ENCODE data around the gene UBE2Q2. TPM values are rescaled to one million over a fixed set of nuclear protein-coding genes. Genes with fewer than 3 reads are reported as not detected.
A peak's percentile ranks its signal among the peaks of the same experiment; 100 is the strongest.

The UBE2Q2 gene
- total RNA-seq, 4 donors from 2014 or later, result 50.6 to 92.2 (median 65.5) TPM

DNA sequence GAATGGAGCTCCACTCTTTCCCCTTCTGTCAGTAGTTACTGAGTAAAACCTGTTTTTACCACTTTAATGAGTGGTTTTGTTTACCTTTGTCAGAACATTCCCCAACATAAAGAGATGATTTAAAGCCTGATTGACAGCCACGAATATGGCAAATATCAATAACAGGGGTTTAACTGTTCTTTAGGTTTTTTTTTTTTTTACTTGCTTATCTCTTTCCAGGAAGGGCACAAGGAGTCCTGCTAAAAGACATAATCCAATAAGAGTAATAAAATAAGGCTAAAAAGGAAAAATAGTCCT is 11.5 kb upstream of the UBE2Q2 start:
- Histone ChIP-seq H3K9me3 (no peaks in the 10 kb centered on the region), H3K4me3 (no peak overlapping the region), H3K27ac (no peak overlapping the region), H3K27me3 (peaks cover 7% of the 10 kb centered on the region), H3K4me1 (peaks cover 0 to 6% (median 0%) of the 10 kb centered on the region in 3 donors), H3K36me3 (no peaks in the 10 kb centered on the region)
- no peak for ATAC-seq
- no peak for TF ChIP-seq POLR2A (IDR thresholded peaks at IDR 0.05)
- TF ChIP-seq EP300 (IDR thresholded peaks at IDR 0.05), result no peak
- TF ChIP-seq POLR2AphosphoS5 (IDR thresholded peaks at IDR 0.05), result no peak
- TF ChIP-seq, protein P1, sequence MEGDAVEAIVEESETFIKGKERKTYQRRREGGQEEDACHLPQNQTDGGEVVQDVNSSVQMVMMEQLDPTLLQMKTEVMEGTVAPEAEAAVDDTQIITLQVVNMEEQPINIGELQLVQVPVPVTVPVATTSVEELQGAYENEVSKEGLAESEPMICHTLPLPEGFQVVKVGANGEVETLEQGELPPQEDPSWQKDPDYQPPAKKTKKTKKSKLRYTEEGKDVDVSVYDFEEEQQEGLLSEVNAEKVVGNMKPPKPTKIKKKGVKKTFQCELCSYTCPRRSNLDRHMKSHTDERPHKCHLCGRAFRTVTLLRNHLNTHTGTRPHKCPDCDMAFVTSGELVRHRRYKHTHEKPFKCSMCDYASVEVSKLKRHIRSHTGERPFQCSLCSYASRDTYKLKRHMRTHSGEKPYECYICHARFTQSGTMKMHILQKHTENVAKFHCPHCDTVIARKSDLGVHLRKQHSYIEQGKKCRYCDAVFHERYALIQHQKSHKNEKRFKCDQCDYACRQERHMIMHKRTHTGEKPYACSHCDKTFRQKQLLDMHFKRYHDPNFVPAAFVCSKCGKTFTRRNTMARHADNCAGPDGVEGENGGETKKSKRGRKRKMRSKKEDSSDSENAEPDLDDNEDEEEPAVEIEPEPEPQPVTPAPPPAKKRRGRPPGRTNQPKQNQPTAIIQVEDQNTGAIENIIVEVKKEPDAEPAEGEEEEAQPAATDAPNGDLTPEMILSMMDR (IDR thresholded peaks at IDR 0.05), result no peak
- 50 to 63% methylated on average over 1 of the region's 1 CpG for WGBS, 2 donors (ENCODE audit: low coverage in 1 of 2)

DNA sequence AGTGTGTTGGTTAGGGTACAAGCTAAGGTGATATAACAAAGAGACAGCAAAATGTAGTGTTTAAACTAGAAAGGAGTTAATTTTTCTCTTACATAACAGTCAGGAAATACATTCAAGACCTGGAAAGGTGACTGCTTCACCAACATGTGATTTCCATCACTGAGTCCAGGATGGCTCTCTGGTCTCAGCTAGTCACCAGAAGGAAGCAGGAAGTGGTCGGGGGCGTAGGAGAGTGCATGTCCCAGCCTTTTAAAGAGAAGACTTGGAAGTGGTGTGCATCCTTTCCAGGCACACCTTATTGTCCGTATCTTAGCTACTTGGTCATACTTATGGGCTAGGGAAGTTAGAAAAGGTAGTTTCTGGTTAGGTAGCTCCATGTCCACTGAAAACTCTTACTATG is 11.1 kb upstream of the UBE2Q2 start:
- Histone ChIP-seq H3K4me3 (no peak overlapping the region), H3K27ac (no peak overlapping the region), H3K9me3 (no peaks in the 10 kb centered on the region), H3K27me3 (peaks cover 7% of the 10 kb centered on the region), H3K4me1 (peaks cover 0 to 6% (median 0%) of the 10 kb centered on the region in 3 donors), H3K36me3 (no peaks in the 10 kb centered on the region)
- WGBS, 2 donors (ENCODE audit: low coverage in 1 of 2), result 70 to 71% methylated on average over 3 of the region's 3 CpGs
- TF ChIP-seq, protein P1 (IDR thresholded peaks at IDR 0.05), result no peak
- TF ChIP-seq POLR2A (IDR thresholded peaks at IDR 0.05), result no peak
- no peak for TF ChIP-seq EP300 (IDR thresholded peaks at IDR 0.05)
- ATAC-seq, result no peak

DNA sequence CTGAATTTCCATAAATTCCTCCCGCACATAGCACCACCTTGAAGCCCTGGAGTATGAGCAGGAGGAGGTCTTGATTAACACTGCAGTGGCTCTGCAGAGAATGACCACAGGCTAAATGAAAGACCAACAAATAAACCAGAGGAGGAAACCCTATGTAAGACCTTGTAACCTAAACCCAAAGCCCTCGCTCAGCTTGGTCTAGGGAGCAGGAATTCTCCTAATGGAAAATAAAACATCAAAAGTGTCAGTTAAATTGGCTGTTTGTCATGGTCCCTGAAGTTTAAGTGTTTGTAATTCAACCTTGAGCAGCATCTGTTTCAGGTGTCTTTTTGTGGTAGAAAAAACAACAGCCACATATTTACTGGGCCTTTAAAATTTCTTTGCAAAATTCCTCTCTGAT is 9.2 kb upstream of the UBE2Q2 start:
- H3K9me3 ChIP-seq, result no peaks in the 10 kb centered on the region
- H3K36me3 ChIP-seq, result no peaks in the 10 kb centered on the region
- no peak overlapping the region for H3K27ac ChIP-seq
- 92 to 94% methylated on average over 2 of the region's 2 CpGs for WGBS, 2 donors (ENCODE audit: low coverage in 1 of 2)
- H3K4me1 ChIP-seq, result peaks cover 0 to 6% (median 0%) of the 10 kb centered on the region in 3 donors
- H3K4me3 ChIP-seq, result no peak overlapping the region
- ATAC-seq, result no peak
- no peaks in the 10 kb centered on the region for H3K27me3 ChIP-seq
- TF ChIP-seq, protein P1 (IDR thresholded peaks at IDR 0.05), result no peak
- TF ChIP-seq POLR2AphosphoS5 (IDR thresholded peaks at IDR 0.05), result no peak
- TF ChIP-seq POLR2A (IDR thresholded peaks at IDR 0.05), result no peak
- no peak for TF ChIP-seq EP300 (IDR thresholded peaks at IDR 0.05)

DNA sequence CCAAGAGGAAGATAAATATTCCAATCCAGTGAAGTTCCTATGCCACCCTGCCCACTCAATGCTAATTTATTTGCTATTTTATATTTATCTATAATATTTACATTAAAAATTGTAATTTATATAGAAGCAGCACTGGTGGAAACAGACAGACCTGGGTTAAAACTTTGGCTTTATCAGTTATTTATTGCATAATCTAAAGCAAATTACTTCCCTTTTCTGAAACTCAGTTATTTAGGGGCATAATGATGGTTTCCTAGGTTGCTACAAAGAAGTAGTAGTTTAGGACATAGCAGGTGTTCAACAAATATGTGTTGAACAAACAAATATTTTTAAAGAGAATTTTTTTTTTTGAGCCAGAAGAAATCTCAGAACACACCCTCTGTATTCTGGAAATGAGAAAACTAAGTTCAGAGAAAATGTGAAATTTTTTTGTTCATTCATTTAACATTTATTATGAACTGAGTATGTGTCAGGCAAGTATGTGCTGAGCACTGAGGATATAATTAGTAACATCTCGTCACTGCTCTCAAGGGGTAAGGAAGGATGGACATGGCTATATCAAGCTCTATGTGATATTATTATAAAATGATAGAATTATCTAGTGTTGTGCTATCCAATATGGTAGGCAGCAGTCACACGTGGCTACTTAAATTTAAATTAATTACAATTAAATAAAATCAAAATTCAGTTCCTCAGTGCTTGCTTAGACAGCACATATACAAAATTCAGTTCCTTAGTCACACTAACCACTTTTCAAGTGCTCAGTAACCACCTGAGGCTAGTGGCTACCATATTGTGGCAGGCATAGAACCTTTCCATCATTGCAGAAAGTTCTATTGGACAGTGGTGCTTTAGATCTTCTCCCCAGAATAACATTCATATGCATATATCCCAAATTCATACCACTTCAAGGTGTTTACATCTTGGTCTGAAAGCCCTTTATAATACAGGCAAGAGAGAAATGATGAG is 7.0 kb upstream of the UBE2Q2 start:
- H3K4me1 ChIP-seq, result peaks cover 0 to 16% (median 7%) of the 10 kb centered on the region in 3 donors
- TF ChIP-seq POLR2A (IDR thresholded peaks at IDR 0.05) (no peak), EP300 (IDR thresholded peaks at IDR 0.05) (no peak), POLR2AphosphoS5 (IDR thresholded peaks at IDR 0.05) (no peak)
- TF ChIP-seq, protein P1 (IDR thresholded peaks at IDR 0.05), result no peak
- H3K27ac ChIP-seq, result peak overlapping the region in 2 of 4 donors; percentile 9 to 32
- no peak overlapping the region for H3K4me3 ChIP-seq
- no peaks in the 10 kb centered on the region for H3K9me3 ChIP-seq
- H3K27me3 ChIP-seq, result no peaks in the 10 kb centered on the region
- no peaks in the 10 kb centered on the region for H3K36me3 ChIP-seq
- 23 to 26% methylated on average over 2 of the region's 2 CpGs for WGBS, 2 donors (ENCODE audit: low coverage in 1 of 2)
- ATAC-seq, result no peak

DNA sequence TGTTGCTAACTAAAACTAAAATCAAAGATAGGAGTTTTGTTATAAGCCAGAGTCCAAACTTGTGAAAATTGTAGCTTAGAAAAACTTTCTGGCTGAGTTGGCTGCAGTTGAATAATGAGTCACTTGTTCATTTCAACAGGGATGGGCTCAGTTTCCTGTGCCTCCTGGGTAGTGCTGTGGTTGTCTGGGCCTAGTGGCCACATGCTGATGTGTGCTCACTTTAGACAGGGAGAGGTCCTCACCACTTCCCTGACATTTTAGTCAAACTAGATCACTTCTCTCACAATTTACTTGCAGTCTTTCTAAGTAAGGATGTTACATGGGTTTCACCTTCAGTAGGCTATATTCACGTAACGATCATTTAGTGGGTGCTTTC is 6.3 kb upstream of the UBE2Q2 start:
- H3K36me3 ChIP-seq, result no peaks in the 10 kb centered on the region
- peak; percentile 81 for ATAC-seq
- no peaks in the 10 kb centered on the region for H3K9me3 ChIP-seq
- 81 to 94% methylated on average over 2 of the region's 2 CpGs for WGBS, 2 donors (ENCODE audit: low coverage in 1 of 2)
- H3K4me1 ChIP-seq, result peaks cover 0 to 20% (median 7%) of the 10 kb centered on the region in 3 donors
- H3K4me3 ChIP-seq, result no peak overlapping the region
- TF ChIP-seq POLR2A (IDR thresholded peaks at IDR 0.05), result no peak
- no peak for TF ChIP-seq EP300 (IDR thresholded peaks at IDR 0.05)
- TF ChIP-seq POLR2AphosphoS5 (IDR thresholded peaks at IDR 0.05), result no peak
- TF ChIP-seq, protein P1 (IDR thresholded peaks at IDR 0.05), result no peak
- H3K27ac ChIP-seq, result peak overlapping the region in 2 of 4 donors; percentile 32 to 42
- H3K27me3 ChIP-seq, result no peaks in the 10 kb centered on the region
